SK-N-SH (cell line): ENCODE results near the gene PDE4D. TPM values are rescaled to one million over a fixed set of nuclear protein-coding genes. Genes with fewer than 3 reads are reported as not detected.

ENCODE experiments used
- CTCF ChIA-PET: fragments of 300-600, 350-600 bp; formaldehyde crosslinking; extraction: SDS; loops from one replicate; lab custom pipeline; 2021; lab: Yijun Ruan, JAX
- POLR2A ChIA-PET: fragments of 350-600 bp; sonication (Branson Sonifier 250); formaldehyde crosslinking; extraction: SDS; loops from one replicate; lab custom pipeline; 2020; ENCODE audit warnings: antibody characterized with exemption, inconsistent platforms; lab: Yijun Ruan, JAX
- DNase-seq: peaks from one replicate; pipeline ENCODE4 v3.0.0; 2012
- H2AFZ ChIP-seq: fragments of 200-600 bp; sonication (generic); 2 replicates; pipeline ENCODE4 v1.8.1; 2016; ENCODE audit warnings: antibody characterized with exemption, mild to moderate bottlenecking, low read depth
- H3F3A ChIP-seq: fragments of 200-600 bp; sonication (generic); replicated peaks from 2 replicates; pipeline ENCODE3; 2016; ENCODE audit warnings: antibody characterized with exemption, mild to moderate bottlenecking; ENCODE audit not compliant: insufficient read depth
- H3K27ac ChIP-seq, 2 experiments: fragments of 200-500 bp in 1 of 2; fragments of 200-600 bp in 1 of 2; sonication (Bioruptor generic) in 1 of 2; sonication (generic), shearing (Covaris generic) in 1 of 2; 2 replicates each; pipeline versions ENCODE4 v1.5.1 to v1.6.1; 2014 to 2016; ENCODE audit warnings: low read depth in 2 of 2, inconsistent platforms in 1 of 2, low read length in 1 of 2, mild to moderate bottlenecking in 1 of 2, mixed read lengths in 1 of 2
- H3K27me3 ChIP-seq: fragments of 200-600 bp; sonication (generic), shearing (Covaris generic); 2 replicates; pipeline ENCODE4 v1.6.1; 2016; ENCODE audit warnings: mixed run types; ENCODE audit not compliant: insufficient read depth
- H3K36me3 ChIP-seq, 2 experiments: fragments of 200-500 bp in 1 of 2; fragments of 200-600 bp in 1 of 2; sonication (Bioruptor generic) in 1 of 2; sonication (generic) in 1 of 2; replicated peaks in 1 of 2; 2 replicates each; pipeline versions ENCODE3 to v1.5.1; 2014 to 2016; ENCODE audit warnings: low read length in 1 of 2, mild to moderate bottlenecking in 1 of 2; ENCODE audit not compliant: insufficient read depth in 2 of 2, control insufficient read depth in 1 of 2
- H3K4me1 ChIP-seq, 2 experiments: fragments of 200-500 bp in 1 of 2; fragments of 200-600 bp in 1 of 2; sonication (Bioruptor generic) in 1 of 2; sonication (generic), shearing (Covaris generic) in 1 of 2; 2 replicates each; pipeline versions ENCODE4 v1.5.1 to v1.6.1; 2014 to 2016; ENCODE audit warnings: low read depth in 1 of 2, low read length in 1 of 2, mixed run types in 1 of 2; ENCODE audit not compliant: insufficient read depth in 2 of 2, control insufficient read depth in 1 of 2
- H3K4me2 ChIP-seq: fragments of 200-600 bp; sonication (generic), shearing (Covaris generic); 2 replicates; pipeline ENCODE4 v1.6.1; 2017; ENCODE audit warnings: mixed run types
- H3K4me3 ChIP-seq, 2 experiments: fragments of 200-500 bp in 1 of 2; fragments of 200-600 bp in 1 of 2; sonication (Bioruptor generic) in 1 of 2; sonication (generic), shearing (Covaris generic) in 1 of 2; 2 replicates each; pipeline versions ENCODE4 v1.5.1 to v1.8.1; 2014 to 2016; ENCODE audit warnings: low read depth in 2 of 2, inconsistent platforms in 1 of 2, low read length in 1 of 2, mild to moderate bottlenecking in 1 of 2, mixed read lengths in 1 of 2, moderate library complexity in 1 of 2
- H3K79me2 ChIP-seq: fragments of 200-600 bp; sonication (generic); 2 replicates; pipeline ENCODE4 v1.8.1; 2017; ENCODE audit warnings: mild to moderate bottlenecking; ENCODE audit not compliant: insufficient read depth
- H3K9ac ChIP-seq: fragments of 200-600 bp; sonication (generic); 2 replicates; pipeline ENCODE4 v1.6.1; 2017; ENCODE audit warnings: mixed run types
- H3K9me2 ChIP-seq: fragments of 200-600 bp; sonication (generic); 2 replicates; pipeline ENCODE4 v1.6.1; 2017; ENCODE audit warnings: mixed run types
- H3K9me3 ChIP-seq: fragments of 200-600 bp; sonication (generic); 2 replicates; pipeline ENCODE4 v1.6.1; 2017; ENCODE audit warnings: mixed run types, mild to moderate bottlenecking, moderate library complexity
- H4K20me1 ChIP-seq: fragments of 200-600 bp; sonication (generic); 2 replicates; pipeline ENCODE4 v1.6.1; 2017; ENCODE audit warnings: mild to moderate bottlenecking, mixed run types; ENCODE audit not compliant: insufficient read depth
- CTCF ChIP-seq: fragments of 200-600 bp; sonication (generic); IDR thresholded peaks from 2 replicates; pipeline ENCODE4 v1.6.1; 2017; ENCODE audit warnings: antibody characterized with exemption, mild to moderate bottlenecking, moderate library complexity
- ELF1 ChIP-seq: IDR thresholded peaks from 2 replicates; pipeline ENCODE4 v1.4.0; 2012
- EP300 ChIP-seq, 2 experiments: IDR thresholded peaks; 2 replicates each; pipeline versions ENCODE4 v1.4.0 to v1.6.1; 2012; ENCODE audit warnings: borderline replicate concordance in 1 of 2, low read depth in 1 of 2, low read length in 1 of 2
- FOXJ3 ChIP-seq: sonication (generic); formaldehyde crosslinking; IDR thresholded peaks from 2 replicates; pipeline ENCODE4 v1.5.1; 2020; ENCODE audit warnings: mild to moderate bottlenecking, missing genetic modification reagents
- FOXM1 ChIP-seq: IDR thresholded peaks from 2 replicates; pipeline ENCODE4 v1.4.0; 2012; ENCODE audit warnings: low read depth, mild to moderate bottlenecking
- GABPA ChIP-seq: IDR thresholded peaks from 2 replicates; pipeline ENCODE4 v1.4.0; 2012; ENCODE audit warnings: low read depth, mild to moderate bottlenecking
- JUND ChIP-seq: IDR thresholded peaks from 2 replicates; pipeline ENCODE4 v1.4.0; 2012
- MAX ChIP-seq: IDR thresholded peaks from 2 replicates; pipeline ENCODE4 v1.4.0; 2012; ENCODE audit warnings: low read depth
- MXI1 ChIP-seq: IDR thresholded peaks from 2 replicates; pipeline ENCODE4 v1.6.1; 2012; ENCODE audit warnings: mild to moderate bottlenecking, low read depth, low read length, improper control_type of control experiment
- NFIC ChIP-seq: IDR thresholded peaks from 2 replicates; pipeline ENCODE4 v1.4.0; 2012; ENCODE audit warnings: borderline replicate concordance
- POLR2AphosphoS5 ChIP-seq: IDR thresholded peaks from 2 replicates; pipeline ENCODE4 v1.6.1; 2012; ENCODE audit warnings: low read depth, low read length
- RAD21 ChIP-seq: IDR thresholded peaks from 2 replicates; pipeline ENCODE4 v1.6.1; 2012; ENCODE audit warnings: mild to moderate bottlenecking, low read length
- RCOR1 ChIP-seq: fragments of 150-350 bp; IDR thresholded peaks from 2 replicates; pipeline ENCODE4 v1.6.1; 2017; ENCODE audit warnings: antibody characterized with exemption, low read length
- TAF1 ChIP-seq: IDR thresholded peaks from 2 replicates; pipeline ENCODE4 v1.6.1; 2012; ENCODE audit warnings: low read depth, mild to moderate bottlenecking, low read length, moderate library complexity, borderline replicate concordance
- TEAD4 ChIP-seq: IDR thresholded peaks from 2 replicates; pipeline ENCODE4 v1.4.0; 2012; ENCODE audit warnings: mild to moderate bottlenecking, borderline replicate concordance; ENCODE audit not compliant: insufficient read depth
- USF1 ChIP-seq: IDR thresholded peaks from 2 replicates; pipeline ENCODE4 v1.4.0; 2012; ENCODE audit warnings: low read depth, borderline replicate concordance
- USF2 ChIP-seq: fragments of 150-350 bp; IDR thresholded peaks from 2 replicates; pipeline ENCODE4 v1.6.1; 2017; ENCODE audit warnings: antibody characterized with exemption, low read length, low read depth, borderline replicate concordance
- YY1 ChIP-seq: IDR thresholded peaks from 2 replicates; pipeline ENCODE4 v1.4.0; 2012; ENCODE audit warnings: low read depth, mild to moderate bottlenecking
- ZBTB33 ChIP-seq: IDR thresholded peaks from 2 replicates; pipeline ENCODE4 v1.4.0; 2012; ENCODE audit warnings: low read depth, borderline replicate concordance
- WGBS: methylation state at CpG from one replicate; pipeline ENCODE4 v1.1.6; 2017; ENCODE audit warnings: low lambda C conversion rate; 5-methylcytosine and 5-hydroxymethylcytosine counted together
- polyA plus RNA-seq, 3 experiments: library from polyadenylated mRNA; depleted of rRNA; stranded (reverse); fragments of >200 nt; gene quantifications; 2 replicates each; pipeline ENCODE4 v1.2.3, GENCODE V29; 2012
- TF ChIP-seq, protein P1 (sequence below): IDR thresholded peaks from 2 replicates; pipeline ENCODE4; 2012

The PDE4D gene
- polyA plus RNA-seq, 1 of the 3 experiments (the other 2 are of a cell fraction), result 2.4 TPM

DNA sequence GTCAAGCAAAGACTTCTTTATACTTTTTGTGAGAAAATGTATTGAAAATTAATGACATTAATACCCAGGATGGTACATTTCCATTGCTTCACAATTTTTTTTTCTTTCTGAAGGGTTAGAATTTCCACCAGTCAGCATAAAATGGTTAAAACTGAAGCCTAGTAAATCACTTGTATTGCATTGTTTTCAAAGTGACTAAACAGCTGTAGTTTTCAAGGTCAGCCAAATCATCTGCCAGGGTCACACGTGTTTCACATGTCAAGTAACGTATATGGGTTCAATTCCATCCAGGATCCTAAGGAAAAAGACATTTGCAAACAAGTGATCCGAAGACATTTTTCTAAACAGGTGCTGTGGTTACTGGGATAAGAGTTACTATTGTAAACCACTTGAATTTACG lies 736.5 kb downstream of the PDE4D start:
- TF ChIP-seq POLR2AphosphoS5 (no peak), NFIC (no peak), CTCF (no peak), RCOR1 (no peak), RAD21 (no peak), GABPA (no peak), YY1 (no peak), FOXJ3 (CRISPR knock-in tag) (no peak), MAX (no peak), ELF1 (no peak), EP300 (IDR thresholded peaks at IDR 0.05; ENCODE audit: borderline replicate concordance in 1 of 2, low read depth in 1 of 2, low read length in 1 of 2) (no peak), TAF1 (no peak), MXI1 (no peak), ZBTB33 (no peak), JUND (no peak), FOXM1 (no peak), USF2 (no peak), TEAD4 (no peak), USF1 (no peak)
- TF ChIP-seq, protein P1, sequence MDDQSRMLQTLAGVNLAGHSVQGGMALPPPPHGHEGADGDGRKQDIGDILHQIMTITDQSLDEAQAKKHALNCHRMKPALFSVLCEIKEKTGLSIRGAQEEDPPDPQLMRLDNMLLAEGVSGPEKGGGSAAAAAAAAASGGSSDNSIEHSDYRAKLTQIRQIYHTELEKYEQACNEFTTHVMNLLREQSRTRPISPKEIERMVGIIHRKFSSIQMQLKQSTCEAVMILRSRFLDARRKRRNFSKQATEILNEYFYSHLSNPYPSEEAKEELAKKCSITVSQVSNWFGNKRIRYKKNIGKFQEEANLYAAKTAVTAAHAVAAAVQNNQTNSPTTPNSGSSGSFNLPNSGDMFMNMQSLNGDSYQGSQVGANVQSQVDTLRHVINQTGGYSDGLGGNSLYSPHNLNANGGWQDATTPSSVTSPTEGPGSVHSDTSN, result no peak
- Histone ChIP-seq H3K36me3 (no peaks in the 10 kb centered on the region), H3K9ac (no peak overlapping the region), H3K27ac (no peak overlapping the region), H3K4me3 (no peak overlapping the region), H3K79me2 (no peaks in the 10 kb centered on the region), H3K27me3 (no peaks in the 10 kb centered on the region), H3K9me3 (no peaks in the 10 kb centered on the region), H3K4me1 (no peaks in the 10 kb centered on the region; a peak in 1 of 4 replicates), H3K9me2 (no peaks in the 10 kb centered on the region), H2AFZ (no peak overlapping the region), H3K4me2 (no peak overlapping the region), H4K20me1 (no peaks in the 10 kb centered on the region), H3F3A (no peaks in the 10 kb centered on the region)
- POLR2A ChIA-PET, result no interaction called here
- 85% methylated on average over 4 of the region's 4 CpGs for WGBS
- CTCF ChIA-PET, result interaction anchor here (0.7 to 4.0 kb wide), 3 partner anchors 17 to 122 kb away, joined by 3 to 20 read pairs (median 5); no protein-coding TSS in a partner anchor
- DNase-seq, result no peak
